ENCODE data around the gene WNT5B. TPM values are rescaled to one million over a fixed set of nuclear protein-coding genes. Genes with fewer than 3 reads are reported as not detected.

The WNT5B gene
- total and polyA plus RNA-seq, 2 donors (not counting 1 experiment from before 2014, with no cell fraction given), result 0.33 to 0.57 TPM

DNA sequence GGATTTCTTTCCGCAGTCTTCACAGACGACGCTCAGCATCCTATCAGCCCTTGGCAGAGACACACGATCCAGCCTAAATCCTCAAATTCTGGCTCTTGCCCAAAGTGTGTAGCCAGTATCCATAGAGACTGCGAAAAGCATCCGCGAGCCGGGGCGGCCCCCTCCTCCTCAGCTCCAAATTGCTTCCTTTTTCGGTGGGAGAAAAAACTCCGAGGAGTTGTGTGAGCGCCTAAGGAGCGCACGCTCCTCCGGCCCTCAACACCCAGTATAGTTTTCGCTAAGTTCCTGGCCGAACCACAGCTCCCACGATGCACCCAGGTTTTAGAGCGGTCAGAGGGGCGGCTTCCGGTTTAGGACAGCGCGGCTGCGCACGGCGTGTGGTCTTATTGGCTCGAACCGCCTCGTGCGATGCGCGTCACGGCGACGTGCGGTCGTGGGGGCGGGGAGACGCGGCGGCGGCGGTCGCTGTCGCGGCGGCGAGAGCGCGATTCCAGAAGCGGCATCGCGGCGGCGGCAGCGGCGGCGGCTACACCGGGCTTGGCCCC, 61.6 kb downstream of the WNT5B start, which contains the start of gene ADIPOR2:
Gene ADIPOR2 (plus strand): TSS at position 493 of the 545 bp plus-strand sequence. CDS start 63,274 bp downstream, outside the sequence.
- H3K9me3 ChIP-seq (ENCODE audit: control extremely low read depth in 1 of 3, control insufficient read depth in 2 of 3, insufficient read depth in 1 of 3, low read length in 2 of 3), result no peaks in the 10 kb centered on the region
- DNase-seq (peak; percentile 97), ATAC-seq (ENCODE audit: low read depth) (peak; percentile 94)
- H3K27ac ChIP-seq (ENCODE audit: low read length in 2 of 2), result peak within 1 kb of the TSS; percentile 81 to 97
- H2AFZ ChIP-seq (ENCODE audit: insufficient read depth, low read depth, low read length, poor library complexity, severe bottlenecking), result peak within 1 kb of the TSS; percentile 95
- ChIA-PET CTCF (interaction anchor here (0.9 to 5.0 kb wide), 7 partner anchors 19 to 249 kb away, joined by 3 to 23 read pairs (median 6); no protein-coding TSS in a partner anchor), POLR2A (interaction anchor here (0.6 to 1.0 kb wide), 2 partner anchors 28 to 29 kb away, joined by 5 to 7 read pairs; no protein-coding TSS in a partner anchor)
- Mint-ChIP-seq H3K4me3 (peak within 1 kb of the TSS; percentile 86), H3K4me1 (peaks cover 36% of the 10 kb centered on the region), H3K27ac (peak within 1 kb of the TSS; percentile 96), H3K9me3 (ENCODE audit: insufficient read depth) (no peaks in the 10 kb centered on the region), H3K27me3 (peaks cover 6% of the 10 kb centered on the region)
- under 1% methylated on average over 58 of the region's 59 CpGs for WGBS (ENCODE audit: insufficient coverage)
- H3K36me3 ChIP-seq (replicated peaks in 1 of 2; ENCODE audit: control extremely low read depth in 1 of 2, control insufficient read depth in 1 of 2, extremely low read depth in 1 of 2, insufficient read depth in 2 of 2, low read length in 1 of 2), result no peaks in the 10 kb centered on the region
- H3K4me2 ChIP-seq (replicated peaks; ENCODE audit: low read depth, low read length, poor library complexity, severe bottlenecking), result peak within 1 kb of the TSS; percentile 89
- H3K4me3 ChIP-seq (ENCODE audit: control extremely low read depth in 1 of 5, extremely low read depth in 1 of 5, insufficient read depth in 1 of 5, low read depth in 2 of 5, low read length in 4 of 5), result peak within 1 kb of the TSS; percentile 51 to 91 (median 78)
- peak within 1 kb of the TSS; percentile 92 for H3K9ac ChIP-seq (ENCODE audit: low read length)
- H3K27me3 ChIP-seq (replicated peaks in 1 of 4; ENCODE audit: control extremely low read depth in 1 of 4, control insufficient read depth in 3 of 4, insufficient read depth in 4 of 4, low read length in 3 of 4), result no peaks in the 10 kb centered on the region
- TF ChIP-seq, protein P1, sequence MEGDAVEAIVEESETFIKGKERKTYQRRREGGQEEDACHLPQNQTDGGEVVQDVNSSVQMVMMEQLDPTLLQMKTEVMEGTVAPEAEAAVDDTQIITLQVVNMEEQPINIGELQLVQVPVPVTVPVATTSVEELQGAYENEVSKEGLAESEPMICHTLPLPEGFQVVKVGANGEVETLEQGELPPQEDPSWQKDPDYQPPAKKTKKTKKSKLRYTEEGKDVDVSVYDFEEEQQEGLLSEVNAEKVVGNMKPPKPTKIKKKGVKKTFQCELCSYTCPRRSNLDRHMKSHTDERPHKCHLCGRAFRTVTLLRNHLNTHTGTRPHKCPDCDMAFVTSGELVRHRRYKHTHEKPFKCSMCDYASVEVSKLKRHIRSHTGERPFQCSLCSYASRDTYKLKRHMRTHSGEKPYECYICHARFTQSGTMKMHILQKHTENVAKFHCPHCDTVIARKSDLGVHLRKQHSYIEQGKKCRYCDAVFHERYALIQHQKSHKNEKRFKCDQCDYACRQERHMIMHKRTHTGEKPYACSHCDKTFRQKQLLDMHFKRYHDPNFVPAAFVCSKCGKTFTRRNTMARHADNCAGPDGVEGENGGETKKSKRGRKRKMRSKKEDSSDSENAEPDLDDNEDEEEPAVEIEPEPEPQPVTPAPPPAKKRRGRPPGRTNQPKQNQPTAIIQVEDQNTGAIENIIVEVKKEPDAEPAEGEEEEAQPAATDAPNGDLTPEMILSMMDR (IDR thresholded peaks at IDR 0.05), result no peak
- no peak for TF ChIP-seq EZH2 (IDR thresholded peaks at IDR 0.05; ENCODE audit: borderline replicate concordance, insufficient read depth, low read depth, low read length, poor library complexity, severe bottlenecking)
- H3K4me1 ChIP-seq (ENCODE audit: control insufficient read depth in 2 of 2, insufficient read depth in 2 of 2, low read length in 2 of 2), result peaks cover 28 to 30% of the 10 kb centered on the region in 2 donors
- peaks cover 44% of the 10 kb centered on the region for H3K79me2 ChIP-seq (ENCODE audit: control insufficient read depth, insufficient read depth, low read length)
- intact Hi-C loops (cut with micrococcal nuclease), result loop anchor here (1.0 to 5.0 kb wide), 7 partner anchors 30 to 1288 kb away; partner anchors contain the start of genes CCDC77, DCP1B and FBXL14
- H4K20me1 ChIP-seq (ENCODE audit: control insufficient read depth, insufficient read depth, low read length, poor library complexity, severe bottlenecking), result peaks cover 13% of the 10 kb centered on the region
